ENCODE data around the gene THTPA. TPM values are rescaled to one million over a fixed set of nuclear protein-coding genes. Genes with fewer than 3 reads are reported as not detected.

Gene THTPA
- total and polyA plus RNA-seq, 2 donors (not counting 1 experiment from before 2014, with no cell fraction given), result 17.0 to 21.4 TPM

DNA sequence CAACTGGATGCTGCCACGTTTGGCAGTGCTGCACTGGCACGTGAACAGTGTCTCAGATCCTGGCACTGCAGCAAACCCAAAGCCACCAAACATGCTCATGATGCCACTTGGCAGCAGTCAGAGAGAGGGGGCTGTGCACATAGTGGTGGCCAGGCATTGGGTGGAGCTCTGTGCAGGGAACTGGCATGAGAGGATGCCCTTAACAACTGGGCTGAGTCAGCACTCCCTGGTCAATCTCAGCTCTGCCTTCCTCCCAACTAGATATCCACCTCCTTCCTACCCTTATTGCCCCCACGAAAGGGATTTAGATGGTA, 41.5 kb upstream of the THTPA start:
- intact Hi-C loops (cut with micrococcal nuclease), result no loop called here
- WGBS (ENCODE audit: insufficient coverage), result 92% methylated on average over 2 of the region's 3 CpGs
- H3K36me3 ChIP-seq (replicated peaks in 1 of 2; ENCODE audit: control extremely low read depth in 1 of 2, control insufficient read depth in 1 of 2, extremely low read depth in 1 of 2, insufficient read depth in 2 of 2, low read length in 1 of 2), result no peaks in the 10 kb centered on the region

DNA sequence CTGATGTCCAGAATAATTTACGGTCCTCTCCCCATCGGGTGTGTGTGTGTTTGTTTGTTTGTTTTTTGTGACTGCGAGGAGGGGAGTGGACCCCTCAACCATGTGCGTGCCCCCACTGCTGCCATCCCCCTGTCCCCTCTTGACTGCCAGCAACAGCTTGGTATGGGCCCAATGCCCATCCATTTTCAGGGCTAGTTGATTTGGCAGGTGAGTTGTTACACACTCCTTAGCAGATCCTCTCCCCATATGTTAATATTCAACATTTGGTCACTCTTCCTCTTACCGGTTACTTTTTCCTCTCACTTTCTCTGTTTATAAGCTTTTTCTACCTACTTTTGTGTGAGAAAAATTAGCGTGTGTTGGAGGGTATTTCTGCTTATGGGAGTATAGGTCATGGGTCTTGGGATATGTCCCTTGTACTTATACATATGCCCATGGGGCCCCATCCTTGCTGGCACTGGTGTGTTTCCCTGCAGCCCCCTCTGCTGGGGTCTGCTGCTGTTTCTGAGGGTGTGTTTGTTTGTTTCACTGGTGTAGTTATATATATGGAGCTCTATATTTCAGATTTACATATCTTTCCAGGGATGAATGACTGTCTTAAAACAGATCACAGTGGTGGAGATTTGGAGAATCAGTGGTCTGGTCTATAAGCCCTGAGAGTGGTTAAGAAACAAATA, 38.3 kb upstream of the THTPA start:
- Histone ChIP-seq H3K4me2 (replicated peaks; ENCODE audit: low read depth, low read length, poor library complexity, severe bottlenecking) (no peak overlapping the region), H3K79me2 (ENCODE audit: control insufficient read depth, insufficient read depth, low read length) (no peaks in the 10 kb centered on the region), H3K4me1 (ENCODE audit: control insufficient read depth in 2 of 2, insufficient read depth in 2 of 2, low read length in 2 of 2) (no peaks in the 10 kb centered on the region), H3K9me3 (ENCODE audit: control extremely low read depth in 1 of 3, control insufficient read depth in 2 of 3, insufficient read depth in 1 of 3, low read length in 2 of 3) (no peaks in the 10 kb centered on the region), H3K27ac (ENCODE audit: low read length in 2 of 2) (no peak overlapping the region), H3K27me3 (replicated peaks in 1 of 4; ENCODE audit: control extremely low read depth in 1 of 4, control insufficient read depth in 3 of 4, insufficient read depth in 4 of 4, low read length in 3 of 4) (no peaks in the 10 kb centered on the region), H2AFZ (ENCODE audit: insufficient read depth, low read depth, low read length, poor library complexity, severe bottlenecking) (no peak overlapping the region), H3K9ac (ENCODE audit: low read length) (no peak overlapping the region), H4K20me1 (ENCODE audit: control insufficient read depth, insufficient read depth, low read length, poor library complexity, severe bottlenecking) (no peaks in the 10 kb centered on the region), H3K36me3 (replicated peaks in 1 of 2; ENCODE audit: control extremely low read depth in 1 of 2, control insufficient read depth in 1 of 2, extremely low read depth in 1 of 2, insufficient read depth in 2 of 2, low read length in 1 of 2) (no peaks in the 10 kb centered on the region), H3K4me3 (ENCODE audit: control extremely low read depth in 1 of 5, extremely low read depth in 1 of 5, insufficient read depth in 1 of 5, low read depth in 2 of 5, low read length in 4 of 5) (no peak overlapping the region)
- TF ChIP-seq, protein P1, sequence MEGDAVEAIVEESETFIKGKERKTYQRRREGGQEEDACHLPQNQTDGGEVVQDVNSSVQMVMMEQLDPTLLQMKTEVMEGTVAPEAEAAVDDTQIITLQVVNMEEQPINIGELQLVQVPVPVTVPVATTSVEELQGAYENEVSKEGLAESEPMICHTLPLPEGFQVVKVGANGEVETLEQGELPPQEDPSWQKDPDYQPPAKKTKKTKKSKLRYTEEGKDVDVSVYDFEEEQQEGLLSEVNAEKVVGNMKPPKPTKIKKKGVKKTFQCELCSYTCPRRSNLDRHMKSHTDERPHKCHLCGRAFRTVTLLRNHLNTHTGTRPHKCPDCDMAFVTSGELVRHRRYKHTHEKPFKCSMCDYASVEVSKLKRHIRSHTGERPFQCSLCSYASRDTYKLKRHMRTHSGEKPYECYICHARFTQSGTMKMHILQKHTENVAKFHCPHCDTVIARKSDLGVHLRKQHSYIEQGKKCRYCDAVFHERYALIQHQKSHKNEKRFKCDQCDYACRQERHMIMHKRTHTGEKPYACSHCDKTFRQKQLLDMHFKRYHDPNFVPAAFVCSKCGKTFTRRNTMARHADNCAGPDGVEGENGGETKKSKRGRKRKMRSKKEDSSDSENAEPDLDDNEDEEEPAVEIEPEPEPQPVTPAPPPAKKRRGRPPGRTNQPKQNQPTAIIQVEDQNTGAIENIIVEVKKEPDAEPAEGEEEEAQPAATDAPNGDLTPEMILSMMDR (IDR thresholded peaks at IDR 0.05), result no peak
- TF ChIP-seq EZH2 (IDR thresholded peaks at IDR 0.05; ENCODE audit: borderline replicate concordance, insufficient read depth, low read depth, low read length, poor library complexity, severe bottlenecking), result no peak
- Mint-ChIP-seq H3K9me3 (ENCODE audit: insufficient read depth) (no peaks in the 10 kb centered on the region), H3K4me1 (no peaks in the 10 kb centered on the region), H3K27ac (no peak overlapping the region), H3K27me3 (no peaks in the 10 kb centered on the region), H3K4me3 (no peak overlapping the region)
- ChIA-PET CTCF (interaction anchor here (1.2 kb wide), 1 partner anchor 40 kb away, joined by 6 read pairs; no protein-coding TSS in a partner anchor), POLR2A (no interaction called here)
- 100% methylated on average over 1 of the region's 6 CpGs for WGBS (ENCODE audit: insufficient coverage)
- no peak for ATAC-seq (ENCODE audit: low read depth)
- intact Hi-C loops (cut with micrococcal nuclease), result no loop called here
- DNase-seq, result no peak

More for the DNA sequence above, 41.5 kb upstream of the THTPA start:
- no peak for TF ChIP-seq EZH2 (IDR thresholded peaks at IDR 0.05; ENCODE audit: borderline replicate concordance, insufficient read depth, low read depth, low read length, poor library complexity, severe bottlenecking)
- TF ChIP-seq, protein P1 (IDR thresholded peaks at IDR 0.05), result no peak
- Mint-ChIP-seq H3K27me3 (no peaks in the 10 kb centered on the region), H3K27ac (no peak overlapping the region), H3K4me1 (peaks cover 5% of the 10 kb centered on the region), H3K9me3 (ENCODE audit: insufficient read depth) (no peaks in the 10 kb centered on the region), H3K4me3 (no peak overlapping the region)
- Histone ChIP-seq H3K9ac (ENCODE audit: low read length) (no peak overlapping the region), H3K4me2 (replicated peaks; ENCODE audit: low read depth, low read length, poor library complexity, severe bottlenecking) (no peak overlapping the region), H2AFZ (ENCODE audit: insufficient read depth, low read depth, low read length, poor library complexity, severe bottlenecking) (no peak overlapping the region), H3K4me1 (ENCODE audit: control insufficient read depth in 2 of 2, insufficient read depth in 2 of 2, low read length in 2 of 2) (no peaks in the 10 kb centered on the region), H3K9me3 (ENCODE audit: control extremely low read depth in 1 of 3, control insufficient read depth in 2 of 3, insufficient read depth in 1 of 3, low read length in 2 of 3) (no peaks in the 10 kb centered on the region), H3K79me2 (ENCODE audit: control insufficient read depth, insufficient read depth, low read length) (no peaks in the 10 kb centered on the region), H3K27me3 (replicated peaks in 1 of 4; ENCODE audit: control extremely low read depth in 1 of 4, control insufficient read depth in 3 of 4, insufficient read depth in 4 of 4, low read length in 3 of 4) (no peaks in the 10 kb centered on the region), H4K20me1 (ENCODE audit: control insufficient read depth, insufficient read depth, low read length, poor library complexity, severe bottlenecking) (no peaks in the 10 kb centered on the region), H3K4me3 (ENCODE audit: control extremely low read depth in 1 of 5, extremely low read depth in 1 of 5, insufficient read depth in 1 of 5, low read depth in 2 of 5, low read length in 4 of 5) (no peak overlapping the region), H3K27ac (ENCODE audit: low read length in 2 of 2) (no peak overlapping the region)
- ATAC-seq (ENCODE audit: low read depth) (no peak), DNase-seq (no peak)
- CTCF ChIA-PET, result no interaction called here
- POLR2A ChIA-PET, result no interaction called here
